GM12875 (cell line): ENCODE measurements around the gene PHF8.

ENCODE experiments used
- H3K4me3 ChIP-seq: one replicate; pipeline ENCODE4 v1.5.1; 2011; ENCODE audit warnings: low read depth, low read length, control low read depth
- CTCF ChIP-seq: IDR thresholded peaks from 2 replicates; pipeline ENCODE4 v1.5.1; 2011; ENCODE audit warnings: low read depth, mild to moderate bottlenecking, control low read depth, inconsistent platforms, low read length, moderate library complexity, borderline replicate concordance; ENCODE audit not compliant: insufficient read depth

The PHF8 gene

GRCh38 chrX:54029529-54030143 lies 14.6 kb downstream of the PHF8 start:
- no peak for TF ChIP-seq CTCF
- H3K4me3 ChIP-seq = no peak overlapping the region

- TF ChIP-seq CTCF = no peak
- no peak overlapping the region for H3K4me3 ChIP-seq
Observed at GRCh38 chrX:54024350-54024749, 19.9 kb downstream of the PHF8 start.

- TF ChIP-seq CTCF = no peak
- no peak overlapping the region for H3K4me3 ChIP-seq
Observed at GRCh38 chrX:54012830-54013500, 31.3 kb downstream of the PHF8 start.

- TF ChIP-seq CTCF = no peak
- H3K4me3 ChIP-seq = no peak overlapping the region
Observed at GRCh38 chrX:54007682-54008081, 36.6 kb downstream of the PHF8 start.

- TF ChIP-seq CTCF = no peak
- H3K4me3 ChIP-seq = no peak overlapping the region
Observed at GRCh38 chrX:53997724-53998123, 46.5 kb downstream of the PHF8 start.

GRCh38 chrX:53992589-53992988 lies 51.7 kb downstream of the PHF8 start:
- TF ChIP-seq CTCF = no peak
- H3K4me3 ChIP-seq = no peak overlapping the region

- TF ChIP-seq CTCF = no peak
- no peak overlapping the region for H3K4me3 ChIP-seq
Observed at GRCh38 chrX:53990171-53990570, 54.1 kb downstream of the PHF8 start.
